IPS DF 4.7 (cell line): ENCODE results near the gene SDK2.
"Not testable (repeated sequence)": the region's sequence is repeated elsewhere in the genome, so short reads cannot be mapped to it uniquely, and the experiment has no call there.

Experiments
- DNase-seq: peaks from one replicate; pipeline ENCODE4 v3.0.0-alpha.2; 2013; ENCODE audit warnings: low spot score; ENCODE audit errors: extremely low read depth

SDK2 gene

DNA sequence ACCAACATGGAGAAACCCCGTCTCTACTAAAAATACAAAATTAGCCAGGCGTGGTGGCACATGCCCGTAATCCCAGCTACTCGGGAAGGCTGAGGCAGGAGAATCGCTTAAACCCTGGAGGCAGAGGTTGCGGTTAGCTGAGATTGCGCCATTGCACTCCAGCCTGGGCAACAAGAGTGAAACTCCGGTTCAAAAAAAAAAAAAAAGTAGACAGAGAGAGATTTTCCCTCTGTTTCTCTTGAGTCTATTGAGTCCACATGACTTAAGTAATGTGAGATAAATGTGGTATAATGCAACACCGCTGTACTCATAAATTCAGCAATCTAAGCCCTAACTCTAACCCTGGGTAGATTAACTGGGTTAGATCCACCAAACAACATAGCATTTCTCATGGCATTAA lies 310.8 kb downstream of the SDK2 start:
- DNase-seq, result not testable (repeated sequence)

DNA sequence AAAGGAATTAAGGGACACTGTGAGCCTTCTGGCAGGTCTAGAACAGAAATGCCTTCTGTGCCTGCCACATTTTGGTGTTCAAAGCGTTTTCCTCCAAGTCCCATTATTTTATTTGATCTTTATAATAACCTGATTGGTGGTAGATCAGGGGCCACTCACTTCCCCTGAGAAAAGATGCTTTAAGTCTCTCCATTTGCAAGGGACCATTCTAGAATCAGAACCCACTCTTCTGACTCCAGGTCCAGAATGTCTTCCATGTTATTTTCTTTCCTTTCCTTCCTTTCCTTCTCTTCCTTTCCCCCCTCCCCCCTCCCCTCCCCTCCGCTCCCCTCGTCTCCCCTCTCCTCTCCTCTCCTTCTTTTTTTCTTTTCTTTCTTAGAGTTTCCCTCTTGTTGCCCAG lies 313.2 kb downstream of the SDK2 start:
- DNase-seq, result no peak

DNA sequence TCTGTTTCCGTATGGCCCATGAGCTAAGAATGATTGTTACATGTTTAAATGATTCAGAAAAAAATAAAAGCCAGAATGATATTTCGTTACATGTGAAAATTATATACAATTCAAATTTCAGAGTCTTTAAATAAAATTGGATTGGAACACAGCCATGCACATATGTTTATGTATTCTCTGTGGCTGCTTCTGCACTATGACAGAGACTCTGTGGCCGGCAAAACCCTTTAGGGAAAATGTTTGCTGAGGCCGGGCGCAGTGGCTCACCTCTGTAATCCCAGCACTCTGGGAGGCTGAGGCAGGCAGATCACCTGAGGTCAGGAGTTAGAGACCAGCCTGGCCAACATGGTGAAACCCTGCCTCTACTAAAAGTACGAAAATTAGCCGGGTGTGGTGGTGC lies 316.6 kb downstream of the SDK2 start:
- no peak for DNase-seq

GRCh38 chr17:73325527-73325842 lies 318.8 kb downstream of the SDK2 start:
- DNase-seq, result no peak

- no peak for DNase-seq
Observed at GRCh38 chr17:73324711-73325526, 319.3 kb downstream of the SDK2 start.

GRCh38 chr17:73324160-73324475 lies 320.1 kb downstream of the SDK2 start:
- no peak for DNase-seq

DNA sequence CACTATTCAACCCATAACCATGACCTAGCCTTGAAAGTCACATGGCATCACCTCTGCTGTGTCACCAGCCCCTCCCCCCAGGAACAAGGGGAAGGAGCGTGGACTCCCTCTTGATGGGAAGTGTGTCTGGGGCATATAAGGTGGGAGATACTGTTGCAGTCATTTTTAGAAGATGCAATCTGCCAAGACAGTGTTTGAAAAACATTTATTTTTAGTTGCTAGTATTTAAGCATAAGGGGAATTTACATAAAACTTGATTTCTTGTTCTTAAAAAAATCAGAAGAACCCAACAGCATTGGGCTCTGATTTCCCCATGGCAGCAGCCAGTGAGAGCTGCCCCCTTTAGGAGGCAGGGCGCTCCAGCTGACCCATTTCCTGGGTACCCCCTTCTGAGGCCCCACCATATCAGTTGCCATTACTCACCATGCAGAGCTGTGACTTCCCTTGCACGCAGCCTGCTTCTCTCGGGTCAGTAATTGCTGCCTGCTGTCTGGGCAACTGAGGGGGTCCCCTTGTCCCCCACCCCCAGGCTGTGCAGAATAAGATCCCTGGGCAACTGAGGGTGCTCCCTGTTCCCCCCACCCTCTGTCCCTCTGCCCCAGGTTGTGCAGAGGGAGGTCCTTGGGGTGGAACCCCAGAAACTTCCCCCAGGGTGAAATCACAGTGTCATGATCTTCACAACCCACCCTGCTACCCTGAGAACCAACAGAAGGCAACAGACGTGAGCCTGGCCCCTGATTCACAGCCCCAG lies 320.7 kb downstream of the SDK2 start:
- no peak for DNase-seq

DNA sequence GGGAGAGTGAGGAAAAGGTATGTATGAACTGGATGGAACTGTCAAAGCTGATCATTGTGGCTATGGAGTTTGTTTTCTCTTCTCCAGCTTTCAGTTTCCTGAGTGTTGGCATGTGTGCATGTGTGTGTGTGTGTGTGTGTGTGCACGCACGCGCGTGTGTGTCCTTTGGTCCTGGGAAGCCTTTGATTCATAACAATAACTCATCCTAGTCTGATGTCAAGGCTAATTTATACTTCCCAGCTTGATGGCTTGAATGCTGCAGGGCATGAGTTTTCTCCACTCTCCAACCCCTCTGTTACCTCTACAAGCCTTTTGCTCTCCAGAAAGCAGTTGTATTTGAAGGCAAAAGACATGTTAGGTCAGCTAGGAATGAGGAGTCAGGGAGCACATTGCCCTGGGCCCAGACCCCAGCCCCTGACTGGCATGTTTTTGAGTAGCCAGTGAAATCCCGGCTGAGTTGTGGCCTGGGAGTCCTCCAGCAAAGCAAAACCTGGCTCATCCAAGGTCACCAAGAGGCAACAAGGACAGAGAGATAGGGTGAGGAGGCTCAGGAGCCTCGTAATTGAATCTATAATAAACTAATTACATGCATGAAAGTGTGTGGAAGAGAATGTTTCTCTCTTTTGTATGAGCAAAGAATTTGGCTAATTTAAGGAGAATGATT lies 323.5 kb downstream of the SDK2 start:
- no peak for DNase-seq

GRCh38 chr17:73319766-73320165 lies 324.5 kb downstream of the SDK2 start:
- no peak for DNase-seq

GRCh38 chr17:73318836-73319235 lies 325.4 kb downstream of the SDK2 start:
- no peak for DNase-seq

- DNase-seq, result no peak
Observed at GRCh38 chr17:73318427-73318813, 325.8 kb downstream of the SDK2 start.

DNA sequence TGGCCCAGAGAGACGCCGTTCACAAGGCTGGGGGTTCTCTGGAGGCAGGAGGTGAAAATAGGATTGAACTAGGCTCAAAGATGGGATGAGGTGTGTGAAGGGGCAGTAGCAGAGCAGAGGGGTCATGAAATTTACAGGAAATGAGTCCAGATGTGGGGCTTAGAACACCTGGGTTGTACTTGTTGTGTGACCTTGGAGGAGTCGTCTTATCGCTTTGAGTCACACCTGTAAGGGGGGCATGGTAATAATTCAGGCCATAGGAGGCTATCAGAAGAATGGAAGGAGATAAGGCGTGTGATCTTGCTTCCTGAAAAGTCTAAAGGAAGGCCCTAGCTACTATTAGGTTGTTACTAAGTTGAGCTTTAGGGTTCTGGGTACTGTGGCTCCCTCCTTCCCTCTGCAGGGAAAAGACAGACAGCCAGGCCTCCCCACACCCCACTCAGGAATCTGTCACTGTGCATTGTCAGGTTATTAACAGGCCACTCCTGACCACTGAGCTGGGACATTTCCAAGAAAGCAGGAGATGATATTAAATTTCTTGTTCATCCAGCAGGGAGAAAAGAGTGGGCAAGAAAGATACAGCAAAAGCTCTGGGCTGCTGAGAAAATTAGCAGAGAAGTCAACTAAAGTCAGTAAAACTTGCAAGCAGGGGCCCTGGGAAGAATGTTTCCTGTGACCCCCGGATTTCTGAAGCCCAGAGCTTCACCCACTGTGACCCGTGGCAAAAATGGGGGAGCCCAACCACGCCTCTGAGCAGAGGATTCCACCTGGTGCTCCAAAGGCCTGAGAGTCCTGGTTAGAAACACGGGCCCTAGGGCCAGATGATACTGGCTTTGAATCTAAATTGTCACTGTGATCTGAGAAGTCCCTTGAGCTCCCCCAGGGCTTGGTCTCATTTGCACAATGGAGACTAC lies 326.5 kb downstream of the SDK2 start:
- no peak for DNase-seq

- DNase-seq, result no peak
Observed at GRCh38 chr17:73316919-73317505, 327.2 kb downstream of the SDK2 start.

DNA sequence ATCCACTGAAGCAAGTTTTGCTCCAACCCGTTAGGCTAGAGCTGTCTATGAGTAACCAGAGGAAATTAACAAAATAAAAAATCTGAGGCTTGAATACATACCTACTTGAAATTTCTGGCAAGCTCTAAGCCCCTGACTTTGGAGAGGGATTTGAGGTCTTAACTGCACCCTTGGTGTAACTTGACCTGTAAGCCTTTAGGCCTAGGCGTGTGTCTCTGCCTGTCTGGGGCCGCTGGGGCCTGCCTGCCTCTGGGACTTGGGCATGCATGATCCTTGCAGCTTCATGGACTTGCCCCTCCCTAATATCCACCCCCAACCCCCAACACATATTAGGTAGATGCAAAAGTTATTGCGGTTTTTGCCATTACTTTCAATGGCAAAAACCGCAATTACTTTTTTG lies 328.8 kb downstream of the SDK2 start:
- no peak for DNase-seq

DNA sequence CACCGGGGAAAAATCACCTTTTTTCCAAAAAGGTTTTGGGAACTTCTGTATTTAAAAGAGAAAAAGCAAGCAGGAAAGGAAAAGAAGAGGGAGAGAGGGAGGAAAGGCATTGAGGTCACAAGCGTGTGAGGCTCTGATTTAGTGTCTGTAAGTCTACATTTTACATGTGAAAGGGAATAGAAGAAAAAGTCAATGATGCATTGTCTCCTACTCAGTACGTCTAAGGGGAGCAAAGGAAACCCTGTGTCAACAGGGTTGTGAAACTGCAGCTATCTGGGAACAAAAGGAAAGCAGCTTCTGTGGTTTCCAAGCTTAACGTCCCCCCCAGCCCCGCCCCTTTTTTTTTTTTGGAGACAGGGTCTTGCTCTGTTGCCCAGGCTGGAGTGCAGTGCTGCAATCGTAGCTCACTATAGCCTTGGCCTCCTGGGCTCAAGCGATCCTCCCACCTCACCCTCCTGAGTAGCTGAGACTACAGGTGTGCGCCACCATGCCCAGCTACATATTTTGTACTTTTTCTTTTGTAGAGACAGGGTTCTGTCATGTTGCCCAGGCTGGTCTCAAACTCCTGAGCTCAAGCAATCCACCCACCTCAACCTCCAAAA lies 330.6 kb downstream of the SDK2 start:
- no peak for DNase-seq

DNA sequence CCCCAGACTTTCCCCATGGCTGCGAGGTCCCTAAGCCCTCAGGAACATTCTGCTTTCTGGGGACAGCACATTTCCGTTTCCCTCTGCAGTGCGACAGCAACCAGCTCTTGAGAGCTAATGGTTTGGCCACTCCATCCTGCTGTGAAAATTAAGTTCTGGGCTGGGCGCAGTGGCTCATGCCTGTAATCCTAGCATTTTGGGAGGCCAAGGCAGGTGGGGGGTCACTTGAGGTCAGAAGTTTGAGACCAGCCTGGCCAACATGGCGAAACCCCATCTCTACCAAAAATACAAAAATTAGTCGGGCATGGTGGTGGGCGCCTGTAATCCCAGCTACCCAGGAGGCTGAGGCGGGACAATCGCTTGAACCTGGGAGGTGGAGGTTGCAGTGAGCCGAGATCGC lies 331.4 kb downstream of the SDK2 start:
- not testable (repeated sequence) for DNase-seq

DNA sequence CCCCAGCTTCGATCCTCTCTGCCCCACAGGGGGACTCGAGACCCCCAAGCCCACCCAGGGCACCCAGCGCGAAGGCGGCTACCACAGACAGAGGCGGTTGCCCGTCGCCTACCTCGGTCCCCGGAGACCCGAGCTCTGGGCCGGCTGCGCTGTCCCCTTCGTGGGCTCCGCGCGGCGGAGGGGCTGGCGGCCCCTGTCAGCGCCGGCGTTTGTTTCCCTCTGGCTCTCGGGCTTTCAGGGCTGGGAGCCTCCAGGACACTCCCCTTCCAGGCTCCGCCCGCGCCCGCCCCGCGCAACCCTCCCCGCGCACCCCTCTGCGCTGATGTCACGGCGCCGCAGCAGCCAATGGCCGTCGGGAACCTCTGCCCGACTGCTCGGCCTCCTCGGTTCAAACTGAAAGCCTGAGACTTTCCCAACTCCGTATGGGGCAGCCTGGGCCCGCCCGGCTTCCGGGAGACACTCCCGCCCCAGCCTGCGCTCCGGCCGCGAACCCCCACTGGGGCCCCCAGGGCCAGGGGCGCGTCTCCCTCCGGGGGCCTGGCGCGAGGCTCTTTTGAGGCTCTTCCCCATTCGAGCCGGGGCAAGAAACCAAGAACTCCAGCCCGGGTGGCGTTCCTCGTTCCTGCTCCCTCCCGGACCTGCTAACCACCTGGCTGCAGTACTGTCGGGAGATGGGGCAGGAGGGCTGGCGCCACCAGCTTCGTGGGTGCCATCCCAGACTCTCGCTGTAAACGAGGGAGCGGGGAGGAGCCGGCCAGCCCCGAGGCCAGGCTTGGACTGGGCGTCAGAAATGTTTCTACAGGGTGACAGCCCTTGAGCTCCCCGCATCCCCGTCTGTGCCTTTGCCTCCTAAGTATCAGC lies 332.2 kb downstream of the SDK2 start, which contains the start of gene CDC42EP4:
Gene CDC42EP4, minus strand, starts transcription at position 221 of the 861 bp plus-strand sequence. CDS start 25,501 bp downstream, outside the sequence.
- peak; percentile 58 for DNase-seq

DNA sequence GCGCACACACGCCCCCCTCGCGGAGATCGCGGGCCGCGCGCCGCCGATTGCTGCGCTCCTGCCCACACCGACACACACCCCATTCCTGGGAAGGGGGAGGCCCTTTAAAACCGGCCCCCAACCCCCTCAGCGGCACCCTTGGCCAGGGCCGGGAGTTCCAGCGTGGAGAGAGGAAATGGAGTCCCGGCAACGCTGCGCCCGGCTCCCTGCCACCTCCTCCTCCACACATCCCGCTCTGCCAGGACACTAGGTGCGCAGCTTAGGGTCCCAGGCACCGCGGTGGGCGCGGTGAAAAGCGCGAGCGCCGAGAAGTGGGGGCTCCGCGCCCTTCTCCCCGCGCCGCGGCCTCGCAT lies 332.8 kb downstream of the SDK2 start:
- DNase-seq, result no peak

GRCh38 chr17:73309727-73310596 lies 334.3 kb downstream of the SDK2 start:
- DNase-seq, result no peak
